Thyroid gland (tissue), 4 donors: Measurements from ENCODE around the gene NOS1AP. TPM values are rescaled to one million over a fixed set of nuclear protein-coding genes. Genes with fewer than 3 reads are reported as not detected.

Experiments
- DNase-seq, 2 donors: peaks; one replicate each; pipeline ENCODE4 v3.0.0-alpha.2; 2019
- H3K27ac ChIP-seq, 3 donors: fragments of 200-600 bp; sonication (generic); 1 replicate in 2 of 3; 2 replicates in 1 of 3; pipeline ENCODE4 v1.5.1; 2016 to 2019; ENCODE audit warnings: mild to moderate bottlenecking in 1 of 3, moderate library complexity in 1 of 3
- H3K27me3 ChIP-seq: fragments of 200-600 bp; sonication (generic); one replicate; pipeline ENCODE4 v1.5.1; 2019
- H3K36me3 ChIP-seq, 2 donors: fragments of 200-600 bp; sonication (generic); one replicate each; pipeline ENCODE4 v1.5.1; 2016 to 2019
- H3K4me1 ChIP-seq, 2 donors: fragments of 200-600 bp; sonication (generic); one replicate each; pipeline ENCODE4 v1.5.1; 2017 to 2019
- H3K4me3 ChIP-seq, 3 donors: fragments of 200-600 bp; sonication (generic); replicated peaks in 1 of 3; 1 replicate in 2 of 3; 2 replicates in 1 of 3; pipeline ENCODE4 v1.5.1; 2016; ENCODE audit warnings: mild to moderate bottlenecking in 1 of 3
- H3K9me3 ChIP-seq: fragments of 200-600 bp; sonication (generic); one replicate; pipeline ENCODE4 v1.5.1; 2017
- POLR2A ChIP-seq, 2 donors: fragments of 450-650 bp; IDR thresholded peaks; one replicate each; pipeline ENCODE4 v1.6.1; 2017; ENCODE audit warnings: antibody characterized with exemption in 2 of 2, mild to moderate bottlenecking in 2 of 2, moderate library complexity in 1 of 2
- WGBS, 2 donors: methylation state at CpG; one replicate each; pipeline ENCODE4 v1.1.5; 2017; 5-methylcytosine and 5-hydroxymethylcytosine counted together
- intact Hi-C: fragments of 100-400 bp; cut with DNase I; formaldehyde crosslinking; loops from one replicate; pipeline ENCODE4 v1.15.1; 2023
- total RNA-seq, 4 donors: library from RNA; depleted of rRNA; stranded (reverse); fragments of >200 nt; gene quantifications; one replicate each; pipeline ENCODE4 v1.2.3, GENCODE V29; 2016
- TF ChIP-seq, protein P1 (sequence below), 6 experiments: fragments of 200-600 bp in 3 of 6; fragments of 450-650 bp in 3 of 6; sonication (generic) in 3 of 6; IDR thresholded peaks; one replicate each; pipeline ENCODE4 v1.5.1; 2016 to 2019; ENCODE audit warnings: antibody characterized with exemption in 6 of 6, mild to moderate bottlenecking in 2 of 6, inconsistent platforms in 1 of 6, moderate library complexity in 1 of 6

The NOS1AP gene
- total RNA-seq, 4 donors from 2014 or later = 0.40 to 2.2 (median 0.54) TPM

DNA sequence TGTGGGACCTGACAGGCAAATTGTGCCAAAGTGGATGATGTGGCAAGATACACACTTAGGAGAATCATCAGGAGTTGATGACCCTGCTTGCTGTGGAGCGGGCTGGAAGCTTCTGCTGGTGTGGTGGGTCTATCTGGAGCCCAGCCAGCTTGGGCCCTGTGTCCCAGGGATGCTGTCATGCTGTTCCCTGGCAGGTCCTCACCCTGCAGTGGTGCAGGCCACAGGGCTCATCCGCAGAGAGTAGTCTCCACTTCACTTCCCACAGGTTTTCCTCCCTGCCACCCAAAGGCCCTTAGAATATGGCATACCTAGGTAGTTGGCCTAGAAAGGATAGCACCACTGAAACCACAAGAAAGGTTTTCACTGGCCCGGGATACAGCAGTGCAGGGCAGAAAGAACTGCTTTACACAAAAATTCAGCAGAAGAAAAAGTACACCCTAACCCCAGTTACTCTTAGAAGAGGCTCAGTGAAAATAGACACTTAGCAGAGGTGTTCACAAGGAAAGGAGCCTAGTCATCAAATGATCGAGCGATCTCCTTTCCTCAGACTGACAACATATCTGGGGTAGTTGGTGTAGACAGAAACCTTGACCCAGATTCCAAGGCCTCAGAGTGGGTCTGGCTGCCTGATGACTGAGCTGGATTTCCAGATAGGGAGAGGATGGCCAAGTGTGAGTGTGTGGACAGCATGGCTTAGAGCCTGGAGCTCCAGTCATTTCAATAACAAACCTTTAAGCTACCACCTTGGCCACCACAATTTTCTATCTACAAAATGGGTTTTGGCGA, 310.8 kb downstream of the NOS1AP start:
- Histone ChIP-seq H3K27ac (no peak overlapping the region), H3K9me3 (no peaks in the 10 kb centered on the region), H3K4me1 (no peaks in the 10 kb centered on the region), H3K36me3 (no peaks in the 10 kb centered on the region), H3K4me3 (no peak overlapping the region), H3K27me3 (no peaks in the 10 kb centered on the region)
- intact Hi-C loops = no loop called here
- WGBS, 2 donors = 86 to 88% methylated on average over 6 of the region's 6 CpGs
- DNase-seq = no peak
- TF ChIP-seq POLR2A (IDR thresholded peaks at IDR 0.05) = no peak
- TF ChIP-seq, protein P1, sequence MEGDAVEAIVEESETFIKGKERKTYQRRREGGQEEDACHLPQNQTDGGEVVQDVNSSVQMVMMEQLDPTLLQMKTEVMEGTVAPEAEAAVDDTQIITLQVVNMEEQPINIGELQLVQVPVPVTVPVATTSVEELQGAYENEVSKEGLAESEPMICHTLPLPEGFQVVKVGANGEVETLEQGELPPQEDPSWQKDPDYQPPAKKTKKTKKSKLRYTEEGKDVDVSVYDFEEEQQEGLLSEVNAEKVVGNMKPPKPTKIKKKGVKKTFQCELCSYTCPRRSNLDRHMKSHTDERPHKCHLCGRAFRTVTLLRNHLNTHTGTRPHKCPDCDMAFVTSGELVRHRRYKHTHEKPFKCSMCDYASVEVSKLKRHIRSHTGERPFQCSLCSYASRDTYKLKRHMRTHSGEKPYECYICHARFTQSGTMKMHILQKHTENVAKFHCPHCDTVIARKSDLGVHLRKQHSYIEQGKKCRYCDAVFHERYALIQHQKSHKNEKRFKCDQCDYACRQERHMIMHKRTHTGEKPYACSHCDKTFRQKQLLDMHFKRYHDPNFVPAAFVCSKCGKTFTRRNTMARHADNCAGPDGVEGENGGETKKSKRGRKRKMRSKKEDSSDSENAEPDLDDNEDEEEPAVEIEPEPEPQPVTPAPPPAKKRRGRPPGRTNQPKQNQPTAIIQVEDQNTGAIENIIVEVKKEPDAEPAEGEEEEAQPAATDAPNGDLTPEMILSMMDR (IDR thresholded peaks at IDR 0.05) = no peak

DNA sequence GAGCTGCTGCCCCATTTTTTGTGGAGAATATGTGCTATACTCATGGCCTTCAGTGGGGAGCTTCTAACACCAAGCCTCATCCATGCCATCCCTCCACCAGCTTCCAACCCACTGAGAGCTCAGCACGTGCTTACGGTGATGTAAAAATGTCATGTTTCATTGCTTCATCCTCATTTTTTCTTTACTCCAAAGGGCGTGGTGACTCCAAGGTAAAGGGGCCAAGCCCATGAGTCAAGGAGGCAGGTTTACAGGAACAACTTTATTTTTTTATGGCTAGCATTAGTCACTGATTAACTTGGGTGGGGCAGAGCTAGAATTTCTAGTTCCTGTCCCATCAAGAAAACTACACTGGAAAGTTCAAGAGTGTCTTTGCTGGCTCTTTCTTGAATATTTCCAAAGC, 311.9 kb downstream of the NOS1AP start, which contains the start of gene C1orf226:
TSS of gene C1orf226 (plus strand) at position 346 of the 400 bp plus-strand sequence. CDS start 174 bp downstream, outside the sequence.
- Histone ChIP-seq H3K27me3 (no peaks in the 10 kb centered on the region), H3K9me3 (no peaks in the 10 kb centered on the region), H3K4me3 (no peak within 1 kb of the TSS), H3K27ac (no peak within 1 kb of the TSS), H3K4me1 (no peaks in the 10 kb centered on the region), H3K36me3 (no peaks in the 10 kb centered on the region)
- DNase-seq = no peak
- TF ChIP-seq, protein P1 (IDR thresholded peaks at IDR 0.05) = no peak
- TF ChIP-seq POLR2A (IDR thresholded peaks at IDR 0.05) = no peak
- intact Hi-C loops = no loop called here
- WGBS, 2 donors = 96 to 97% methylated on average over 3 of the region's 3 CpGs

DNA sequence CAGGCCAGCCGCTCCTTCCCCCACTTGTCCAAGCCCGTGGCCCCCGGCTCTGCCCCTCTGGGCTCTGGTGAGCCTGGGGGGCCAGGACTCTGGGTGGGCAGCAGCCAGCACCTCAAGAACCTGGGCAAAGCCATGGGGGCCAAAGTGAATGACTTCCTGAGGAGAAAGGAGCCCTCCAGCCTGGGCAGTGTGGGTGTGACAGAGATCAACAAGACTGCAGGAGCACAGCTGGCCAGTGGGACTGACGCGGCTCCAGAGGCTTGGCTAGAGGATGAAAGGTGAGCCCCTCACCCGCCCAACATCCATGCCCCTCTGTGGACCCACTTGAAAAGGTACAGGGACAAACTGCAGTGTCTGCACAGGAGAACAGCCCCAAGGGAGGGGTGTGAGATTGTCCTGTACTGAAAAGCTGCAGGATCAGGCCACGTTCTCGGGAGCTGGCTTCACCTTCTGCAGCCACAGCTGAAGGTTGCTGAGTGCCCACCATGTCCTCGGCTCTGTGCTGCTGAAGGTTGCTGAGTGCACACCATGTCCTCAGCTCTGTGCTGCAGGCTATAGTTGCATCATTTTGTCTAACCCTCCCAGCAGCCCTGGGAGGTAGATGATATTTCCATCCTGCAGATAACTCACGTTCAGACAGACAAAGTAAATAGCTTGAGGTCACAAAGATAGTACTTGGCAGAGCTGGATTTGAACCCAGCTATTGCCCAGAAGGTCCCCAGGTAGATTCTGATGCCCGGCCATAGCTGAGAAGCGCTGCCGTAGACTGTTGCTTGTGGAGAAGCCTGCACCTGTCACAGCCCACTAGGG, 312.7 kb downstream of the NOS1AP start:
- Histone ChIP-seq H3K4me1 (no peaks in the 10 kb centered on the region), H3K27me3 (no peaks in the 10 kb centered on the region), H3K9me3 (no peaks in the 10 kb centered on the region), H3K36me3 (no peaks in the 10 kb centered on the region), H3K27ac (no peak overlapping the region), H3K4me3 (no peak overlapping the region)
- WGBS, 2 donors = 90 to 94% methylated on average over 11 to 13 of the region's 13 CpGs
- no peak for DNase-seq
- intact Hi-C loops = no loop called here
- TF ChIP-seq, protein P1 (IDR thresholded peaks at IDR 0.05) = no peak
- TF ChIP-seq POLR2A (IDR thresholded peaks at IDR 0.05) = no peak

DNA sequence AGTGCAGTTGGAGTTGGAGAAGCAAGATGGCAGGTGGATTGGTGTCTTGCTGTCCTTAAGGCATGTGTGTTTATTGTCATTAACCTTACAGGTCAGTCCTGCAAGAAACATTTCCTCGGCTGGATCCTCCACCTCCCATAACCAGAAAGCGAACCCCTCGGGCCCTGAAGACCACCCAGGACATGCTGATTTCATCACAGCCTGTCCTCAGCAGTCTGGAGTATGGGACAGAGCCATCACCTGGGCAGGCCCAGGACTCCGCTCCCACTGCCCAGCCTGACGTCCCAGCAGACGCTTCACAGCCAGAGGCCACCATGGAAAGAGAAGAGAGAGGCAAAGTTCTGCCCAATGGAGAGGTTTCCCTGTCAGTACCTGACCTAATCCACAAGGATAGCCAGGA, 313.6 kb downstream of the NOS1AP start:
- intact Hi-C loops = no loop called here
- no peak for DNase-seq
- H3K27ac ChIP-seq = no peak overlapping the region
- H3K27me3 ChIP-seq = no peaks in the 10 kb centered on the region
- 92 to 97% methylated on average over 5 to 6 of the region's 6 CpGs for WGBS, 2 donors
- no peak overlapping the region for H3K4me3 ChIP-seq
- TF ChIP-seq, protein P1 (IDR thresholded peaks at IDR 0.05) = no peak
- TF ChIP-seq POLR2A (IDR thresholded peaks at IDR 0.05) = no peak
- H3K4me1 ChIP-seq = no peaks in the 10 kb centered on the region
- no peaks in the 10 kb centered on the region for H3K36me3 ChIP-seq
- H3K9me3 ChIP-seq = no peaks in the 10 kb centered on the region

GRCh38 chr1:162383516-162383915, 314.0 kb downstream of the NOS1AP start:
- no peak for DNase-seq
- TF ChIP-seq, protein P1 (IDR thresholded peaks at IDR 0.05) = no peak
- no peak for TF ChIP-seq POLR2A (IDR thresholded peaks at IDR 0.05)
- Histone ChIP-seq H3K4me3 (no peak overlapping the region), H3K27ac (no peak overlapping the region), H3K4me1 (no peaks in the 10 kb centered on the region), H3K27me3 (no peaks in the 10 kb centered on the region), H3K36me3 (no peaks in the 10 kb centered on the region), H3K9me3 (no peaks in the 10 kb centered on the region)
- 91 to 92% methylated on average over 8 of the region's 8 CpGs for WGBS, 2 donors
- intact Hi-C loops = no loop called here
